ENCODE measurements around the gene PFDN1.

DNA sequence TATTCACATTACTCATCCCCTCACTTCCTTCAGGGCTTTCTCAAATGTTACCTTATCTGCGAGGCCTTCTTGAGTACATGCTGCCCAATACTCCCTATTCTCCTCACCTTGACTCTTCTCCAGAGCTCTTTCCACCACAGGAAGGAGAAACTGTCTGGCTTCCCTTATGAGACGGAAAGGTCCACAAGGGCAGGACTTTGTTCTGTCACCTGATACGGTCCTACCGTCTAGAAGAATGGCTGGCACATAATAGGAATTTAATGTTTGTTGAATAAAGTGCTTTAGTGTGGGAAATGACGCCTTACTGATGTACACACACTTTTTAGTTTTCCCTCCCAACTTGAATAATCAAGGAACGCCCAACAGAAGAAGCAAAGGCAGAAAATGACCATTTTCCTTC is 52.5 kb downstream of the PFDN1 start:
- no peak for TF ChIP-seq POLR2AphosphoS5 (IDR thresholded peaks at IDR 0.05; ENCODE audit: low read depth)
- TF ChIP-seq, protein P1, sequence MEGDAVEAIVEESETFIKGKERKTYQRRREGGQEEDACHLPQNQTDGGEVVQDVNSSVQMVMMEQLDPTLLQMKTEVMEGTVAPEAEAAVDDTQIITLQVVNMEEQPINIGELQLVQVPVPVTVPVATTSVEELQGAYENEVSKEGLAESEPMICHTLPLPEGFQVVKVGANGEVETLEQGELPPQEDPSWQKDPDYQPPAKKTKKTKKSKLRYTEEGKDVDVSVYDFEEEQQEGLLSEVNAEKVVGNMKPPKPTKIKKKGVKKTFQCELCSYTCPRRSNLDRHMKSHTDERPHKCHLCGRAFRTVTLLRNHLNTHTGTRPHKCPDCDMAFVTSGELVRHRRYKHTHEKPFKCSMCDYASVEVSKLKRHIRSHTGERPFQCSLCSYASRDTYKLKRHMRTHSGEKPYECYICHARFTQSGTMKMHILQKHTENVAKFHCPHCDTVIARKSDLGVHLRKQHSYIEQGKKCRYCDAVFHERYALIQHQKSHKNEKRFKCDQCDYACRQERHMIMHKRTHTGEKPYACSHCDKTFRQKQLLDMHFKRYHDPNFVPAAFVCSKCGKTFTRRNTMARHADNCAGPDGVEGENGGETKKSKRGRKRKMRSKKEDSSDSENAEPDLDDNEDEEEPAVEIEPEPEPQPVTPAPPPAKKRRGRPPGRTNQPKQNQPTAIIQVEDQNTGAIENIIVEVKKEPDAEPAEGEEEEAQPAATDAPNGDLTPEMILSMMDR (IDR thresholded peaks at IDR 0.05; ENCODE audit: insufficient read depth, low read length): no peak
- TF ChIP-seq GABPA (IDR thresholded peaks at IDR 0.05; ENCODE audit: low read depth): no peak

Measured in HL-60 (cell line).